ENCODE measurements around the gene PPM1F.
A peak's percentile ranks its signal among the peaks of the same experiment; 100 is the strongest.

The PPM1F gene

DNA sequence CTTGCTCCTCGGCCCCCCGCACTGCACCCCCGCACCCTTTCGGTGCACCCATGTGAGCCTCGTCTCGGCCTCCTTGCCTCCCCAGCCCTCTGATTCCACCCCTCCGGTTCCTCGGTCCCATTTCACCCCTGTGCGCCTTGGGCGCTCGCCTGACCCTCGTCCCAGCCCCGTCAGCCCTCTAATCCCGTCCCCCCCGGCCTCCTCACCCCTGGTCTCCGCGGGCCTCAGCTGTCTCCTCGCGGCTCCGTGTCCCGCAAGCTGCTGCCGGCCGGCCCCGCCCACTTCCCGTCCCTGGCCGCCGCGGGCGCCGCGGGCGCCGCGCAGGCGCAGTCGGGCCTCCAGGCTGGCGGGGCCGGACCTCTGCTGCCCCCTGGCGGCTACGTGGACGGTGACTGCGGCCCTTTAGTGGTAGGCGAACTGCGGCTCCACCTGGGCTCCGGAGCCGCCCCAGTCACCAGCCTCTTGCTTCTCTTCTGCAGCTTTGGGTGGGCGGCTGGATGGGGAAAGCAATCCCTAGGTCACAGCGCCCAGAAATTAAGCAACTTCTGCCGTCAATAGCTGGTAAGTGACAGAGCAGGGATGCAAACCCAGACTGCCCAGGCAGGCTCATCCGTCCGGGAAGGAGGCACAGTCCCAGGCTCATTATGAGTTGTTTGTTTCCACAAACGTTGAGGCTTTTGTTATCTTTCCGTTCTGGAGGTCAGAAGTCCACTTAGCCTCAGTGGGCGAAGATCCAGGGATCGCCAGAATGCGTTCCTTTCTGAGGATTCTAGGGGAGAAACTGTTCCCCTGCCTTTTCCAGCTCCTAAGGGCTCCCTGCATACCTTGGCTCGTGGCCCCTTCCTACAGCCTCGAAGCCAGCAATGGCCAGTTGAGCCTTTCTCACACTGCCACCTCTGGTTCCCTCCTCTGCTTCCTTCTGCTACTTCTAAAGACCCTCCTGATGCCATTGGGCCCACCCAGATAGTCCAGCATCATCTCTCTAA is at the start of gene PPM1F:
TSS of gene PPM1F (minus strand) at position 263 of the 986 bp plus-strand sequence. CDS start 6,800 bp downstream, outside the sequence.
- DNase-seq: peak; percentile 72

DNA sequence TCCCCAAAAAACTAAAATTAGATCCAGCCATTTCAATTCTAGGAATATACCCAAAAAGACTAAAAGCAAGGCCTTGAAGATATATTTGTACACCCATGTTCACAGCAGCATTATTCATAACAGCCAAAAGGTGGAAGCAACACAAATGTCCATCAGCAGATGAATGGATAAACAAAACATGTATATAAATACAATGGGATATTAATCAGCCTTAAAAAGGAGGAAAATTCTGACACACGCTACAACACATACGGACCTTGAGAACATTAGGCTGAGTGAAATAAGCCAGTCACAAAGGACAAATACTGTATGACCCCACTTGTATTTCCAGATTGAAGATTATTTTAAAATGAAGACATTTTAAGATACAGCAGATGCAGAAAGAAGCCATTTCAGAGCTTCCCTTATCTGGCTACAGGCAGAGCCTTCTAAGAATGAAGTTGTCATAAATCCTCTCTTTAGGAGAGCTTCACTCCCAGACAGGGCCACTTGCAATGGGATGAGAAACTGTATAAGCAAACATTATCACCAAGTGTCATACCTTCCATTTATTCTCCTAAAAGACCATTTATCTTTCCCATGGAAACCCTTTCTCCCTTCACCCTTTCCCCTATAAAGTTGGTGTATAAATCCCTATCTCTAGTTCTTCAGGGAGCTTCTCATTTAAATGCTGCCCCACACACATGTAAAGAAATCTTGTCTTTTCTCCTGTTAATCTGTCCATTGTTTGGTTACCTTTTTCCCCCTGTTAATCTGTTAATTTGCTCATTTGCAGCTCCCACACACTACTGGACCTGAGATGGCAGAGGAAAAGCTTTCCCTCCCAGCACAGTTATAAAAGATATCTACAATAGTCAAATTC is 49.2 kb upstream of the PPM1F start:
- DNase-seq: no peak

DNA sequence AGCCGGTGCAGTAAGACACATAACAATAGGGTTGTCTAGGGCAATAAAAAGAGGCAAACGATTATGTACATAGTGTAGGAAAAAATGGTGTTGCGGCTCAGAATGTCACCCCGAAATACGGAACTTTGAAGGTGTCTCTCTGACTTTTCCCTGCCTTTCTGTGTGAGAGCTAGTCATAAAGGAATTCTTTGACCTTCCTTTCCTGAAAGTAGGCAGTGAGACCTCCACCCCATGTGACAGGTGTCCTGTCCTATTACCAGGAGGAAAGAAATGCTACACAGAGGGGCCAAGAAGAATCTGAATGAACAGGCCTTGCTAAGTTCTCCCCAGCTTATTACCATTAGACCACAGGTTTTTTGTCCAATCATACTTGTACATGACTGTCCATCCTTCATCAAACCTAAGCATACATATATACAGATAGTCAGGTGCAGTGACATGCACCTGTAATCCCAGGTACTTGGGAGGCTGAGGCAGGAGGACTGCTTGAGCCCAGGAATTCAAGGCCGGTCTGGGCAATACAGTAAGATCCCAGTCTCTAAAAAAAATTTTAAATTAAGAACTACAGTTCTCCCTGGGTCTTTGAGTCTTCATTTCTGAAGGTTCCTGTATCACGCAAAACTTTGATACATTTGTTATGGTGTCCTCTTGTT is 46.1 kb upstream of the PPM1F start:
- DNase-seq: no peak

- no peak for DNase-seq
Observed at GRCh38 chr22:21996175-21996720, 43.6 kb upstream of the PPM1F start.

DNA sequence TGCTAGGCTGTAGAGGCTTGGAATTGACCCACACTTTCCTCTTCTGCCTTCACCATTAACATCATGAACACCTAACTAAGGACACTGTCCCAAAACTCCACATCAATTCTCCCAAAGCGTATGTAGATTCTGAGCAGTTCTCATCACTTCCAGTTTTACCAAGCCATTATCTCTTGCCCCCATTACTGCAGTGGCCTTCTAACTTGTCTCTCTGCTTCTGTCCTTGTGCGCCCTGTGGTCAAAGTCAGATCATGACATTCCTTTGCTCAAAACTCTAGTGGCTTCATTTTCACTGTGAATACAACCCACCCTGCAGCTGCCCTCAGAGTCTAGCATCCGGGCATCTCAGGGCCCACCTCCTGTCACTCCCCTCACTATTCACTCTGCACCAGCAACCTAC is 43.0 kb upstream of the PPM1F start:
- no peak for DNase-seq

GRCh38 chr22:21994881-21995444 is 42.3 kb upstream of the PPM1F start:
- no peak for DNase-seq

GRCh38 chr22:21992593-21993237 is 40.1 kb upstream of the PPM1F start:
- DNase-seq: no peak

- no peak for DNase-seq
Observed at GRCh38 chr22:21991774-21992173, 39.1 kb upstream of the PPM1F start.

- DNase-seq: no peak
Observed at GRCh38 chr22:21991304-21991596, 38.6 kb upstream of the PPM1F start.

DNA sequence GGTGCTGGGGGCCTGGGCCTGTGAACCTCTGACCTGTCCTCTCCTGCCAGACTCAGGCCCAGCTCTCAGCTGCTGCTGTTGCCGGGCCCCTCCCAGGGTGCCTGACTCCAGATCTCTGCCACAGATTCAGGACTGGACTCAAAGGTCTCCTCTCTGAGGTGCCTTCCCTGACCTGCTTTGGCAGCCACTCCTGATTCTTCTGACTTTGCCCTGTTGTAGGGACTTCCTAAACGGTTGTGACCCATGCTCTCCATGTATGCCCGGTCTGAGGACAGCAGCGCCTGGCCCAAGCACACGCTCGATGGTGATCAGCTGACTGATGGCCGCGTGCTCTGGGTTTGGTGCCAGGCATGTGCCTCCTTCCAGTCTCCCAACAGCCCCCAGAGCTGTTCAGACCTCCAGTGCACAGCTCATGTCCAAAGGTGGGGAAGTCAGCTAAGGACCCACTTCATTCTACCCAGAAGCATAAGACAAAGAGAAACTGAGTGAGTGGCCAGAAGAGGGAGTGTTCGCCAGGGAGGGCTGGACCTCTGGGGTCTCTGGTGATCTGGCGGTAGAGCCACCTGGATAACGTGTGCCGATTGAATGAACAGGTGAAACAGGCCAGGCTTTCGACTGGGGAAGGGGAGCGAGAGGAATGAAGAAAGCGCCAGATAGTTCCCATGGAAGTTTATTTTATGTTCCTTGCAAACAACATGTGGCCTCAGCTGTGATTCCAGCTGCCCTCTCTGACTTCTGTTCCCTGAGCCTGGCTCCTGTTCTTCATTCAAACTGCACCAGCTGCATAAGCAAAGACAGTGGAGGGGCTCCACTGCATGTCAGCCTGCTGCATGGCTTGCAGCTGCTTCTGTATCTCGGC is 38.0 kb upstream of the PPM1F start:
- DNase-seq: no peak

- no peak for DNase-seq
Observed at GRCh38 chr22:21989049-21989448, 36.4 kb upstream of the PPM1F start.

DNA sequence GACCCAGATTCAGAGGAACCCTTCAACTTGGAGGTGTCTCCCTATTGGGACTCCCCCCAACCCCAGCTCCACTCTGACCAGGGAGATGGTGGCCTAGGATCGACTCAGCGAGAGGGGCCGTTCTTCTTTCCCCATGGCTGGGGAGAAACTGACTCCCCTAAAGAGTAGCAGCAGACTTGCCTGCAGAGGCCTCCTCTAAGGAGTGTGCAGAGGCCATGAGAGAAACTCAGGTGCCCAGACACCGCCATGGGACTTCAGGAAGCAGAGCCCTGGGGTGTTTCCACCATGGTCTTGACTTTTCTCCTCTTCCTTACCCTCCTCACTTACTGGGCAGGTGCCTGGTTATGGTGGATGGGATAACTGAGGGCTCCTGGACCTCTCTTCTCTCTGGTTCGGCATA is 32.6 kb upstream of the PPM1F start:
- no peak for DNase-seq

- DNase-seq: peak; percentile 4
Observed at GRCh38 chr22:21984793-21985192, 32.1 kb upstream of the PPM1F start.

DNA sequence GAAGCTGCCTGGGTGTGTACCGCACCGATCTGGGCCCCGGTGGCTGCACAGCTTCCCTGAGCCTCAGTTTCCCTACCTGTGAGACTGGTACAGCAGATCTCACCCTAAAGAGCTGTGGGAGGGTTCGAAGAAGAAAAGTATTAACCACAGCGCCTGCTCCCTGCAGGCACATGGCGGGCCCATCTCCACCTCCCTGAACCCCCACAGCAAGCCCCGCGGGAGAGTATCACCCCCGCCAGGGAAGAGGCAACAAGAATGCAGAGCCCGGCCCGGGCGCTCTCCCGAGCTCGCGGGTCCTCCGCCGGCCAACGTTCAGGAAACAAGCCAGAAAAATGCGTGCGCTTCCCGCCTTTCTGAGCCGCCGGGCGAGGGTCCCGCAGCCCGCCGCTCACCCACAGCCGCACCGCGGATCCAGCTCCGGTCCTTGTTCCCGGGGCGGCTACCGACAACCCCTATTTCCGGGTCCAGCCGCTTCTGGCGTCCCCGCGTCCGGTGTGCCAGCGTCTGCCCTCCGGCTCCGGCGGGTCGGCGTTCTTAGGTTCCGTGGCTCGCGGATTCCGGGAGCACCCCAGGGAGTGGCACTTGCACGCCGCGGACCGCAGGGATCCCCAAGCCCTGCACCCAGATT is 29.8 kb upstream of the PPM1F start, which contains the start of gene TOP3B:
TSS of gene TOP3B (minus strand) at position 450 of the 628 bp plus-strand sequence. CDS start 7,078 bp downstream, outside the sequence.
- DNase-seq: peak; percentile 78

DNA sequence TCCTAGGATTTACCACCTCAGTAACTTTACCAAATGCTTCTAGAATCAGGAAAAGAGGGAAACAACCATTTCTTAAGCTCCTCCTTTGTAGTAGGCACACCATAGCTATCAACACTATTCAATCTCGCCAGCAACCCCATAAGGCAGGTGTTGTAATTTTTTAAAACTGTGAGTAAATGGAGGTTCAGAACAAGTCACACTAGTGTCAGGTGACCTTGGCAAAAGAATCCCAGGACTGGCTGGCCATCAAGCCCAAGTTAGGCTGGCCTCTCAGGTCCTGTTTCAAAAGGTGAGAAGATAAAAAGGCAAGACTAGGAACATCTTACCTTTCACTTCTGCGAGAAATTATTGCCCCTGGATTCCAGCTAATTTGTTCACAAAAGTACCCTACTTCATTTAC is 29.2 kb upstream of the PPM1F start:
- DNase-seq: no peak

DNA sequence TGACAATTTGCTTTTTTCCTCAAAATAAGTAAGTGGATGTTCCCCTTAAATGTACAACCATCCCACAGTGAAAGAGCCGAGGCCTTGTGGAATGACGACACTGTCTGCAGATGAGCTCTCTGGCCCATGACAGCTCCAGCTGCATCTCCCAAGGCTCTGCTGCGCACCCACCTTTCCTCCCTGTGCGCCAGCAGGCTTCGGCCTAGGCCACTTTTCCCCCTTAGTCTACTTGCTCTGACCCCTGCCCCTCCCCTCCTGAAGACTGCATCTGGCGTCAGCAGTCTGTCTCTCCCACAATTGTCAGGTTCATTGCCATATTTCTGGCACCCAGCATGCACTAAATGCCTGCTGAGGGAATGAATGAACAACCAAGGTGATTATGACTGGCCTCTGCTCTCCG is 27.9 kb upstream of the PPM1F start:
- no peak for DNase-seq

GRCh38 chr22:21978564-21979386 is 26.1 kb upstream of the PPM1F start:
- DNase-seq: no peak

DNA sequence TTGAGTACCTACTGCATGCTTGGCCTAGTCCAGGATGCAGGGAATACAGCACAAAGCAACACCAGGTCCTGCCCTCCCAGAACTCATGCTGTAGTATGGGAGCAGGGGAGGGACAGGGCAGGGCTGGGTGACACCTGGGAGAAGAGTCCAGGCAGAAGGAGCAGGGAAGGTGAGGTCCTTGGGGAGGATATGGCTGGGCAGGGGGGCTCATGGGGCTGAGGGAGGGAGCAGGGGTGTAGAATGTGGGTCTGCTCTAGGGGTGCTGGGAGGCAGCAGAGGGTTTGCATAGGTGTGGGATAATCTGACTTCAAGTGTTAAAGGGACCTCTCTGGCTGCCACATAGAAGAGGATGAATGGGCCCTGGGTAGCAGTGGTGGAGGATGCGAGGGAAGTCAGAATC is 25.2 kb upstream of the PPM1F start:
- DNase-seq: no peak

GRCh38 chr22:21975854-21976345 is 23.3 kb upstream of the PPM1F start:
- DNase-seq: no peak
